MM.1S (cell line): ENCODE results near the gene PASK.

Experiments used
- EZH2 ChIP-seq: fragments of 300-600 bp; sonication (generic); optimal IDR thresholded peaks from 2 replicates; pipeline ENCODE3; 2017; ENCODE audit warnings: low read depth, mild to moderate bottlenecking, antibody characterized with exemption, low read length, mixed read lengths
- TF ChIP-seq, protein P1 (sequence below): fragments of 300-600 bp; sonication (generic); IDR thresholded peaks from 2 replicates; pipeline ENCODE4 v1.5.1; 2016; ENCODE audit warnings: antibody characterized with exemption, low read length, mixed read lengths

DNA sequence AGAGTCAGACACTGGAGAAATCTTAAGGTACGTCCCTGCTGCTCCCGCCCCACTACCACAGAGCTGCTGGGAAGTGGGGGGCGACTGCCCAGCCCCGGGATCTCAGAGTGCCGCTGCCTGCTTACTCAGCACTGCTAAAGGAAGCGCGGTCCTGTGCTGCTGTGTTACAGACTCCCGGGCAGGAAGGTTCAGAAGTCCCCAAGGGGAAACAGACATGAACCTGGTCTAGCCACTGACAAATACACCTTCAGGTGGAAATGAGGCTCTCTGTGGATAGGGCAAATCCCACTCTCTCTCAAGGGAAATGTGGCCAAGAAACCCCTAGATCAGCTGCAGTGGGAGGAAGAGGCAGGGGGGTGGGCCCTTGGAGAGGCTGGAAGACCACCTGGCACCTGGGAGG is 60.9 kb downstream of the PASK start:
- TF ChIP-seq, protein P1, sequence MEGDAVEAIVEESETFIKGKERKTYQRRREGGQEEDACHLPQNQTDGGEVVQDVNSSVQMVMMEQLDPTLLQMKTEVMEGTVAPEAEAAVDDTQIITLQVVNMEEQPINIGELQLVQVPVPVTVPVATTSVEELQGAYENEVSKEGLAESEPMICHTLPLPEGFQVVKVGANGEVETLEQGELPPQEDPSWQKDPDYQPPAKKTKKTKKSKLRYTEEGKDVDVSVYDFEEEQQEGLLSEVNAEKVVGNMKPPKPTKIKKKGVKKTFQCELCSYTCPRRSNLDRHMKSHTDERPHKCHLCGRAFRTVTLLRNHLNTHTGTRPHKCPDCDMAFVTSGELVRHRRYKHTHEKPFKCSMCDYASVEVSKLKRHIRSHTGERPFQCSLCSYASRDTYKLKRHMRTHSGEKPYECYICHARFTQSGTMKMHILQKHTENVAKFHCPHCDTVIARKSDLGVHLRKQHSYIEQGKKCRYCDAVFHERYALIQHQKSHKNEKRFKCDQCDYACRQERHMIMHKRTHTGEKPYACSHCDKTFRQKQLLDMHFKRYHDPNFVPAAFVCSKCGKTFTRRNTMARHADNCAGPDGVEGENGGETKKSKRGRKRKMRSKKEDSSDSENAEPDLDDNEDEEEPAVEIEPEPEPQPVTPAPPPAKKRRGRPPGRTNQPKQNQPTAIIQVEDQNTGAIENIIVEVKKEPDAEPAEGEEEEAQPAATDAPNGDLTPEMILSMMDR, result no peak
- no peak for TF ChIP-seq EZH2
